PFSK-1 (cell line): ENCODE data around the gene AIP.

Experiments used
- SIN3A ChIP-seq: IDR thresholded peaks from 2 replicates; pipeline ENCODE4 v1.6.1; 2012; ENCODE audit warnings: mild to moderate bottlenecking, low read length, moderate library complexity, borderline replicate concordance; ENCODE audit not compliant: insufficient read depth
- TAF1 ChIP-seq: IDR thresholded peaks from 2 replicates; pipeline ENCODE4 v1.6.1; 2012; ENCODE audit warnings: low read length, control low read depth, borderline replicate concordance; ENCODE audit not compliant: insufficient read depth

- TF ChIP-seq TAF1, result no peak
- TF ChIP-seq SIN3A, result no peak
Observed at GRCh38 chr11:67497656-67498291, 14.9 kb downstream of the AIP start.
